ENCODE data around the gene SERPIND1. TPM values are rescaled to one million over a fixed set of nuclear protein-coding genes. Genes with fewer than 3 reads are reported as not detected.

Gene SERPIND1
- total RNA-seq, 1 donor, result 0.09 TPM

DNA sequence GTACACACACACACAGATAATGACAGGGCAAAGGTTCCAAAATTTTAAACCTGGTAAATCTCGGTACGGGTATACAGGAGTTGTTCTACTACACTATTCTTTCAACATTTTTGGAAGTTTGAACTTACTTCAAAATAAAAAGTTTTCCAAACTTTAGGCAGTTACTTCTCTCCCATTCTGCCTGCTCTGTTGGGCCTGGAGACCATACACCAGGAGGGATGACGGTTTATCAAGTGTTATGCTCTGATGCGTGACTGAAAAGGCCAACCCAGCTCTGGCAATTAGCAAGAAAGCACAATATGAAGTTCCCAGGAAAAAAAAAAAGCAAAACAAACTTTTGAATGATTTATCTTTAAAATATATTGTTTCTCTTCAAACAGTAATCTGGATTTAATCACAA lies 969 bp downstream of the SERPIND1 start:
- no peak overlapping the region for H3K4me3 ChIP-seq (ENCODE audit: low read depth, low read length)
- TF ChIP-seq, protein P1, sequence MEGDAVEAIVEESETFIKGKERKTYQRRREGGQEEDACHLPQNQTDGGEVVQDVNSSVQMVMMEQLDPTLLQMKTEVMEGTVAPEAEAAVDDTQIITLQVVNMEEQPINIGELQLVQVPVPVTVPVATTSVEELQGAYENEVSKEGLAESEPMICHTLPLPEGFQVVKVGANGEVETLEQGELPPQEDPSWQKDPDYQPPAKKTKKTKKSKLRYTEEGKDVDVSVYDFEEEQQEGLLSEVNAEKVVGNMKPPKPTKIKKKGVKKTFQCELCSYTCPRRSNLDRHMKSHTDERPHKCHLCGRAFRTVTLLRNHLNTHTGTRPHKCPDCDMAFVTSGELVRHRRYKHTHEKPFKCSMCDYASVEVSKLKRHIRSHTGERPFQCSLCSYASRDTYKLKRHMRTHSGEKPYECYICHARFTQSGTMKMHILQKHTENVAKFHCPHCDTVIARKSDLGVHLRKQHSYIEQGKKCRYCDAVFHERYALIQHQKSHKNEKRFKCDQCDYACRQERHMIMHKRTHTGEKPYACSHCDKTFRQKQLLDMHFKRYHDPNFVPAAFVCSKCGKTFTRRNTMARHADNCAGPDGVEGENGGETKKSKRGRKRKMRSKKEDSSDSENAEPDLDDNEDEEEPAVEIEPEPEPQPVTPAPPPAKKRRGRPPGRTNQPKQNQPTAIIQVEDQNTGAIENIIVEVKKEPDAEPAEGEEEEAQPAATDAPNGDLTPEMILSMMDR (IDR thresholded peaks at IDR 0.05; ENCODE audit: insufficient read depth, low read length), result no peak
- DNase-seq (ENCODE audit: low read depth), result no peak

DNA sequence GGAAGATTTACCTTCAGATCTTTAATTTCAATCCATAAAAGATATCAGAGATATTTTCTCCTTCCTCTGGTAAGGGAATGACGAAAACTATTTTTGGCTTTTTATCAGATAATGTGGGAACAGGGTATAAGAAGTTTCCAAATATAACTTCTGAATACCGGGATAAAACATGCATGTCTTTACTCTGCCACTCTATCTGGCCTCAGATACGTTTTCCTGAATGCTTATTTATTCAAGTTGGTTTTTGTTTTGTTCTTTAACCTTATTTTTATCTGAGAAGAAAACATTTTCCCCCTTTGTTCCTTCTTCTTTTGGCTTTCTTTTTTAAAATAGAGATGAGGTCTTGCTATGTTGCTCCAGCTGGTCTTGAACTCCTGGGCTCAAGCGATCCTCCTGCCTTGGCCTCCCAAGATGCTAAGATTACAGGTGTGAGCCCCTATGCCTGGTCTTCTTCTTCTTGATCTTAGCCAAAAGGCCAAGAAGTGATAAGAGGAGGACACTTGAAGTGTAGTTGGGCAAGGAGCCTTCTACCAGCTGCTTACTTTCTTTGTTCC lies 1.5 kb downstream of the SERPIND1 start:
- peak; percentile 16 for DNase-seq (ENCODE audit: low read depth)
- TF ChIP-seq, protein P1 (IDR thresholded peaks at IDR 0.05; ENCODE audit: insufficient read depth, low read length), result no peak
- no peak overlapping the region for H3K4me3 ChIP-seq (ENCODE audit: low read depth, low read length)

DNA sequence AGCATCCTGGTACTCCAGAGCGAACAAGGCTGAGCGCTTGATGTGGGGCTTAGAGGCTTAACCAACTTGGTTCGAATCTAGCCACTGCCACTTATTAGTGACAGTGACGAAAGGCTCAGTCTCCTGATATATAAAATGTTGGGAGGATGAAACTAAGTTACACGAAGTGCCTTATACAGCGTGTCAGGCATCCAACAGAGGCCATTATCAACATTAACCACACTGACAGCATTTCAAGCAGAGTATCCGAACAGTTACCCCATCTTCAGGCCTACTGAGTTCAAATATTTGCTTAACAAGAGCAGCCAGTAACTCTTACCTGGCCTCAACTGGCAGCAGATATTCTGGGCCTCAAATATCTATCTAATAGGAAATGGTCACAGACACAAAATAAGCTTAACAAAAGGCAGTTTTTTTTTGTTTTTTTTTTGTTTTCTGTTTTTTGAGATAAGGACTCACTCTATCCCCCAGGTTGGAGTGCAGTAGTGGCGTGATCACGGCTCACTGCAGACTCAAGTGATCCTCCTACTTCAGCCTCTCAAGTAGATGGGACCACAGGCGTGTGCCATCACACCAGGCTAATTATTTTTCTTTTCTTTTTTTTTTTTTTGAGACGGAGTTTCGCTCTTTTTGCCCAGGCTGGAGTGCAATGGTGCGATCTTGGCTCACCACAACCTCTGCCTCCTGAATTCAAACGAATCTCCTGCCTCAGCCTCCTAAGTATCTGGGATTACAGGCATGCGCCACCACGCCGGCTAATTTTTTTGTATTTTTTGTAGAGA lies 2.9 kb downstream of the SERPIND1 start:
- DNase-seq (ENCODE audit: low read depth), result no peak
- TF ChIP-seq, protein P1 (IDR thresholded peaks at IDR 0.05; ENCODE audit: insufficient read depth, low read length), result no peak
- H3K4me3 ChIP-seq (ENCODE audit: low read depth, low read length), result no peak overlapping the region

DNA sequence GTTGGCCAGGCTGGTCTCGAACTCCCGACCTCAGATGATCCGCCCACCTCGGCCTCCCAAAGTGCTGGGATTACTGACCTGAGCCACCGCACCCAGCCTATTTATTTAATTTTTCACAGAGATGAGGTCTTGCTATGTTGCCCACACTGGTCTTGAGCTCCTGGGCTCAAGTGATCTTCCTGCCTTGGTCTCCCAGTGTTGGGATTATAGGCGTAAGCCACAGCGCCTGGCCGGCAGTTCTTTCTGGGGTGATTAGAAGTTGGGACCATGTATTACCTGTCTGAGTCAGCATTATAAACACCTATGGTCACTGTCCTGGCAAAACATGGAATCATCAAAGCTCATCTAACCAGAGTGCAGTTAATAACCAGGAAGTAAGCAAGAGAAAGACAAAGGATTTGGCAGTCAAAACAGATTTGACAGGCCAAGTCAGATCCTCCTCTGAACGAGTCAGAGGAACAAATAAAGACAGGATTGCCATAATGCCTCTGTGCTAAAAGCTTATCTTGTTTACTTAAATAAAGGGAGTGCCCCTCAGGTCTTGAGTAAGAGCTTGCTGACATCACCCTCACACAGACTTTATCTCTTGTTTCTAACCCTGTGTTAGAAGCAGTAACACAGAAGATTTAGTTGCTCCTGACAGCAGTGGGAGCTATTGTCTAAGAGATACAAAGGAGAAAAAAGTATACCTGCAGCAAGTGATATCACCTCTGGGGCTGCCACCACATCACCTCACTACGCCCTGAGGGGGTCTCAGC lies 3.7 kb downstream of the SERPIND1 start:
- H3K4me3 ChIP-seq (ENCODE audit: low read depth, low read length), result no peak overlapping the region
- TF ChIP-seq, protein P1 (IDR thresholded peaks at IDR 0.05; ENCODE audit: insufficient read depth, low read length), result peak; percentile 16
- peak; percentile 96 for DNase-seq (ENCODE audit: low read depth)

DNA sequence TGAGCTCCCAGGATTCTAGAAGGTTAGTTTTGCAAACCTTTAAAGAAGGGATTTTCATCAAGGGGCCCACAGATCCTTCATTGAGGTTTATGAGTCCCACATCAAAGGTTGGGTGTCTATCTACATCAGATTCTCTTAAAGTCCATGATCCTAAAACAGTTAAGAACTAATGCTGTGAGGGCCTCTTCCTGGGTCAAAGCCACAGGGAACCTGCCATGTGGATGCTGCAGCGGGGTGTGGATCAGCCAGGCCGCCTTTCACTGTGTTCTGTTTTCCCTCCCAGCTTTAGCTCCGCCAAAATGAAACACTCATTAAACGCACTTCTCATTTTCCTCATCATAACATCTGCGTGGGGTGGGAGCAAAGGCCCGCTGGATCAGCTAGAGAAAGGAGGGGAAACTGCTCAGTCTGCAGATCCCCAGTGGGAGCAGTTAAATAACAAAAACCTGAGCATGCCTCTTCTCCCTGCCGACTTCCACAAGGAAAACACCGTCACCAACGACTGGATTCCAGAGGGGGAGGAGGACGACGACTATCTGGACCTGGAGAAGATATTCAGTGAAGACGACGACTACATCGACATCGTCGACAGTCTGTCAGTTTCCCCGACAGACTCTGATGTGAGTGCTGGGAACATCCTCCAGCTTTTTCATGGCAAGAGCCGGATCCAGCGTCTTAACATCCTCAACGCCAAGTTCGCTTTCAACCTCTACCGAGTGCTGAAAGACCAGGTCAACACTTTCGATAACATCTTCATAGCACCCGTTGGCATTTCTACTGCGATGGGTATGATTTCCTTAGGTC lies 5.3 kb downstream of the SERPIND1 start:
- TF ChIP-seq, protein P1 (IDR thresholded peaks at IDR 0.05; ENCODE audit: insufficient read depth, low read length), result no peak
- DNase-seq (ENCODE audit: low read depth), result no peak
- H3K4me3 ChIP-seq (ENCODE audit: low read depth, low read length), result no peak overlapping the region

DNA sequence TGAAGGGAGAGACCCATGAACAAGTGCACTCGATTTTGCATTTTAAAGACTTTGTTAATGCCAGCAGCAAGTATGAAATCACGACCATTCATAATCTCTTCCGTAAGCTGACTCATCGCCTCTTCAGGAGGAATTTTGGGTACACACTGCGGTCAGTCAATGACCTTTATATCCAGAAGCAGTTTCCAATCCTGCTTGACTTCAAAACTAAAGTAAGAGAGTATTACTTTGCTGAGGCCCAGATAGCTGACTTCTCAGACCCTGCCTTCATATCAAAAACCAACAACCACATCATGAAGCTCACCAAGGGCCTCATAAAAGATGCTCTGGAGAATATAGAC lies 5.9 kb downstream of the SERPIND1 start:
- DNase-seq (ENCODE audit: low read depth), result peak; percentile 49
- no peak overlapping the region for H3K4me3 ChIP-seq (ENCODE audit: low read depth, low read length)

More for the DNA sequence above, 5.9 kb downstream of the SERPIND1 start:
- TF ChIP-seq, protein P1 (IDR thresholded peaks at IDR 0.05; ENCODE audit: insufficient read depth, low read length), result no peak
